ENCODE measurements around the gene PAX1.

The PAX1 gene

DNA sequence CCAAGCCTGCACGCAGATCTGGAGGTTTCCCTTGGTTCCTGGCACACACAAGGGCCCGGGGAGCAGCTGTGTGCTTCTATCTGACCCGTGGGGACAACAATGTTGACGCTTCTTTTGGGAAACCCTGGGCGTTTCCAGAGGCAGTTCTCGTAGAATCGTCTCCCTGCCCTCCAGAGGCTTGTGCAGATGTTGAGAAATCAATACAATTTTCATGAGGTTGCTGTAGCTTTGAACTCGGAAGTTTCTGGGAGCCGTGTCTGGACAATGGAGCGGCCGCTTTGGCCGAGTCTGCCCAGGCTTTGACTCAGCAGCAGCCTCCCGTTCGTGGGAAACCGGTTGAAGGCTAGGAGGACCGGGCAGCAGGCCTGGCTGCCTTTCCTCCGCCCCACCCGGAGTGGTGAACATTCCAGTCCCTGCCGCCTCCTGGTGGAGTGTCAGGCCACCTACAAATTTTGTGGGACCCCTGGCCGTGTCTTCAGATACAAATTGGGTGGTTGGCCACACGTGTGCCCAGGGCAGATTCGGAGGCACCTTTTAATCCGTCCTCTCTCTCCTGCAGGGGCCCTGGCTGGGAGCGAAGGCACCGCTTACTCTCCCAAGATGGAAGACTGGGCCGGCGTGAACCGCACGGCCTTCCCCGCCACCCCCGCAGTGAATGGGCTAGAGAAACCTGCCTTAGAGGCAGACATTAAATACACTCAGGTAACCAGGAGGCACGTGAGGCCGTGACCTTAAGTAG is 2.7 kb downstream of the PAX1 start:
- TF ChIP-seq, protein P1, sequence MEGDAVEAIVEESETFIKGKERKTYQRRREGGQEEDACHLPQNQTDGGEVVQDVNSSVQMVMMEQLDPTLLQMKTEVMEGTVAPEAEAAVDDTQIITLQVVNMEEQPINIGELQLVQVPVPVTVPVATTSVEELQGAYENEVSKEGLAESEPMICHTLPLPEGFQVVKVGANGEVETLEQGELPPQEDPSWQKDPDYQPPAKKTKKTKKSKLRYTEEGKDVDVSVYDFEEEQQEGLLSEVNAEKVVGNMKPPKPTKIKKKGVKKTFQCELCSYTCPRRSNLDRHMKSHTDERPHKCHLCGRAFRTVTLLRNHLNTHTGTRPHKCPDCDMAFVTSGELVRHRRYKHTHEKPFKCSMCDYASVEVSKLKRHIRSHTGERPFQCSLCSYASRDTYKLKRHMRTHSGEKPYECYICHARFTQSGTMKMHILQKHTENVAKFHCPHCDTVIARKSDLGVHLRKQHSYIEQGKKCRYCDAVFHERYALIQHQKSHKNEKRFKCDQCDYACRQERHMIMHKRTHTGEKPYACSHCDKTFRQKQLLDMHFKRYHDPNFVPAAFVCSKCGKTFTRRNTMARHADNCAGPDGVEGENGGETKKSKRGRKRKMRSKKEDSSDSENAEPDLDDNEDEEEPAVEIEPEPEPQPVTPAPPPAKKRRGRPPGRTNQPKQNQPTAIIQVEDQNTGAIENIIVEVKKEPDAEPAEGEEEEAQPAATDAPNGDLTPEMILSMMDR (IDR thresholded peaks at IDR 0.05; ENCODE audit: control insufficient read depth, extremely low read depth, insufficient read depth): no peak
- no peak for DNase-seq (ENCODE audit: low read depth)
- H3K4me3 ChIP-seq (ENCODE audit: low read depth, low read length): no peak overlapping the region

DNA sequence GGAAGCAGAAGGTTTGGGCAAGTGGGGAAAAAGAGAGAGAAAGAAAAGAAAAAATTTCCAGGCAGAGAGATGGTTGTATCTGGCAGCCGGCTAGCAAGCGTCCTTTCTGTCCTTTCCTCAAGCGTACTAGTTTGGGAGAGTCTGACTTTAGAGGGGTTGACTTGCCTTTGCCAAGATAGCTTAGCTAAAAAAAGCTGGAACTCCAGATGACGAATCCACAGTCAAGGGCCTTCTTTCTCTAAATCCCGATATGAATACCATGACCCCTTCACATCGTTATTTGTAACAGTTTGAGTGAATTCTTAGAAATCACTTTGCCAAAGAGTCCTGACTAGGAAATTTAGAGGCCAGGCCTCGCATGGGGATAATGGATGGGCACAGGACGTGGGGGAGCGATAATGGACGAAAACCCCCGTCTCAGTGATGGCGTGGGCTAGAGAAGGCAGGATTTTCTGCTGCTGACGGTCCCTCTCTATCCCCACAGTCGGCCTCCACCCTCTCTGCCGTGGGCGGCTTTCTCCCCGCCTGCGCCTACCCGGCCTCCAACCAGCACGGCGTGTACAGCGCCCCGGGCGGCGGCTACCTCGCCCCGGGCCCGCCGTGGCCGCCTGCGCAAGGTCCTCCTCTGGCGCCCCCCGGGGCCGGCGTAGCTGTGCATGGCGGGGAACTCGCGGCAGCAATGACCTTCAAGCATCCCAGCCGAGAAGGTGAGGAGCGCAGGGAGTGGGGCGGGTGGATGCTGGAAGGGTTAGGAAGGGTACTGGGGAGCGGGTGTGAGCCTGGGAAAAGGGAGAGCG is 3.5 kb downstream of the PAX1 start:
- TF ChIP-seq, protein P1 (IDR thresholded peaks at IDR 0.05; ENCODE audit: control insufficient read depth, extremely low read depth, insufficient read depth): no peak
- no peak overlapping the region for H3K4me3 ChIP-seq (ENCODE audit: low read depth, low read length)
- no peak for DNase-seq (ENCODE audit: low read depth)

DNA sequence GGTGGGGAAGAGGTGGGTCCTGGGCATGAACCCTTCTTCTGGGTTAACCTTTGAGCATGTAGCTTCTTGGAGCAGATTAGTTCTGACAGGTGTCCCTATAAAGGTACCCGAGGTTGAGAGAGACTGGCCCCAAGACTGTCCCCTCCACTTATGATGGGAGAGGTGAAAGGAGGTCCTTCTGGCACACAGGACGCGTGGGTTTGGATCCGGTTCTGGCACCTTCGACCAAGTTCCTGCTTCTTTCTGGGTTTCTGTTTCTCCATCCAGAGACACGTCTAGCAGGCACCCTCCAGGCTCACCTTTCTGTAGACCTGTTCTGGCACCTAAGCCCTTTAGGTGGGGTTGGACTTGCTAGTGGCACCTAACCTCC is 4.1 kb downstream of the PAX1 start:
- DNase-seq (ENCODE audit: low read depth): no peak
- TF ChIP-seq, protein P1 (IDR thresholded peaks at IDR 0.05; ENCODE audit: control insufficient read depth, extremely low read depth, insufficient read depth): no peak

DNA sequence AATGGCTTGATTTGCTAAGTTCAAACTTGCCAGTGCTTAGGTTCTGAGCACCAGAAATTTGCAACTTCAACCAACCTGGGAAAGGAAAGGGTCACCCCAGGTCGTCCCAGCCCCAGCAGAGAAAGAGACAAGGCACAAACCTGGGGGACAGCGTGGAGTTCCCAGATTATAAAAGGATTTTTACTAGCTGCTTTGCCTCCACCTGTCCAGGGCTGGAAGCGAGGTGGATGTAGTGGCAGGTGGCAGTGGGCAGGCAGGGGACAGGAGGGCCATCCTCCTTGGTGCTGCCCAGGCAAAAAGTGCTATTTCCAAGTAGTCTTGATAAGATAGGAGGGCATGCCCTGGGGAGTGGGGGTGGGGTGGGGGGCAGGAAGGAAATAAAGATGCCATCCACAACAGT is 4.9 kb downstream of the PAX1 start:
- no peak overlapping the region for H3K4me3 ChIP-seq (ENCODE audit: low read depth, low read length)
- DNase-seq (ENCODE audit: low read depth): no peak
- TF ChIP-seq, protein P1 (IDR thresholded peaks at IDR 0.05; ENCODE audit: control insufficient read depth, extremely low read depth, insufficient read depth): no peak

More for the DNA sequence above, 4.1 kb downstream of the PAX1 start:
- no peak overlapping the region for H3K4me3 ChIP-seq (ENCODE audit: low read depth, low read length)

DNA sequence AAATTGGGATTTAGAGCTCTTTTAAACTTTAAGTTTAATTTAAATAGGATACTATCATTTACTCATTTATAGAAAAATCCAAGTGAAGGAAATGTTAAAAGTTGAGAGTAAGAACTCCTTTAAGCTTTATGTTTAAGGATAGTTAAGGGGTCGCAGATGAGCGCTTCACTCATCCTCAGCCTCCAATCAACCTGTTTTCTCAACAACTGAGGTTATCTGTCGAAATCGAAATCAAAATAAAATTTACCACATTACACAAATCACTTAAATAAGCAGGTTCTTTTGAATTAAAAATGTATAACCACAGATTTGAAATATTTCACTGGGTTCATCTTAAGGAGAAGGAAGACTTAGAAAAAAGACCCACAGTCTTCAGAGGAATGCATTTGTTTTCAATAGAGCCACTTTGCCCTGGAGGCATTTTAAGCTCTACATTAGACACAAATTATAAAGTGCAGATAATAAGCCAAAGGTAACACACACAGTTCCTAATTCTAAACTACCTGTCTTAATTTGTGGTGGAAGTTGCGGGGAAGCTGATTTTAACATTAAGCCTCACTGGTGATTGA is 5.5 kb downstream of the PAX1 start:
- TF ChIP-seq, protein P1 (IDR thresholded peaks at IDR 0.05; ENCODE audit: control insufficient read depth, extremely low read depth, insufficient read depth): no peak
- DNase-seq (ENCODE audit: low read depth): no peak
- H3K4me3 ChIP-seq (ENCODE audit: low read depth, low read length): no peak overlapping the region

DNA sequence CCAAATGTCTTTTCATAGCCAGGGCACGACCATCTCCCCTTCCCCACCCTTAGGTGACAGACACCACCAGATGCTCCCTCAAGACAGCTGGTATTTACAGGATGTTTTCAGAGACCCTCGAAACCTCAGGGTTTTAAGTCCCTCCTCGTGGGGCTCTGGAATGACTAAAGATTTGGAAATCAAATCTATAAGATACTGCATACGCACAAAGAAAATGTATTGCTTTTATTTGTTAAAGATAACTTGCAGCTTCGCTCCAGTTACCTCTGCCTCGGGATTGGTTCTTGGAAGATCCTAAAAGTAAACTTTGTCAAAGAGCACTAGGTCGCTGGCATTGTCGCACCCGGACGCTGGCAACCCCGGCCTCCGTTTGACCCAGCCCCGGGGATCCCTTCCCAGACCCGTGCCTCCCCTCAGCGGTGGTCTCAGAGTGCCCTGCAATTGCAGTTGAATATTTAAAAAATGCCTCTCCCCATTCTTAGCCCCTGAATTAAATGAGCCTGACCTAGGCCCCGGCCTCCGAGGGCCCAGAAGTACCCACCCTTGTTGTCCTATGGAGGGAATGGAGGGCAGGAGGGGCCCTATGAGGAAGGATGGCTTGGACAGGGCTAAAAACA is 7.1 kb downstream of the PAX1 start:
- TF ChIP-seq, protein P1 (IDR thresholded peaks at IDR 0.05; ENCODE audit: control insufficient read depth, extremely low read depth, insufficient read depth): no peak
- no peak for DNase-seq (ENCODE audit: low read depth)
- no peak overlapping the region for H3K4me3 ChIP-seq (ENCODE audit: low read depth, low read length)

Measured in LNCaP clone FGC (cell line).